CD14-positive monocyte (primary cell): ENCODE measurements around the gene AFF2. TPM values are rescaled to one million over a fixed set of nuclear protein-coding genes. Genes with fewer than 3 reads are reported as not detected.

ENCODE experiments used
- DNase-seq, 3 donors: peaks; one replicate each; pipeline ENCODE4 v3.0.0-alpha.2; 2011 to 2022
- H2AFZ ChIP-seq: 2 replicates; pipeline ENCODE4 v1.6.0; 2012; ENCODE audit warnings: mild to moderate bottlenecking, low read depth, low read length, inconsistent platforms; ENCODE audit not compliant: insufficient read depth, poor library complexity, severe bottlenecking
- H3K27ac ChIP-seq, 2 donors: 1 replicate in 1 of 2; 2 replicates in 1 of 2; pipeline ENCODE4 v1.5.1; 2012 to 2013; ENCODE audit warnings: low read length in 2 of 2, control low read depth in 1 of 2, inconsistent platforms in 1 of 2, low read depth in 1 of 2, mild to moderate bottlenecking in 1 of 2
- H3K27me3 ChIP-seq, 2 donors: one replicate each; pipeline versions ENCODE4 v1.6.0 to v1.6.1; 2011 to 2013; ENCODE audit warnings: low read length in 2 of 2; ENCODE audit not compliant: control insufficient read depth in 2 of 2, insufficient read depth in 2 of 2
- H3K36me3 ChIP-seq, 2 donors: replicated peaks in 1 of 2; 1 replicate in 1 of 2; 2 replicates in 1 of 2; pipeline versions ENCODE4 v1.5.1 to v1.6.1; 2012 to 2013; ENCODE audit warnings: low read length in 2 of 2, control low read depth in 1 of 2, inconsistent platforms in 1 of 2, mild to moderate bottlenecking in 1 of 2; ENCODE audit not compliant: insufficient read depth in 2 of 2, control insufficient read depth in 1 of 2
- H3K4me1 ChIP-seq, 2 donors: 1 replicate in 1 of 2; 2 replicates in 1 of 2; pipeline versions ENCODE4 v1.5.1 to v1.6.1; 2012 to 2013; ENCODE audit warnings: low read length in 2 of 2, control low read depth in 1 of 2, inconsistent platforms in 1 of 2, mild to moderate bottlenecking in 1 of 2, moderate library complexity in 1 of 2; ENCODE audit not compliant: insufficient read depth in 2 of 2, control insufficient read depth in 1 of 2
- H3K4me2 ChIP-seq: replicated peaks from 2 replicates; pipeline ENCODE3; 2012; ENCODE audit warnings: low read length, moderate library complexity, mild to moderate bottlenecking; ENCODE audit not compliant: poor library complexity, severe bottlenecking; ENCODE audit errors: extremely low read depth
- H3K4me3 ChIP-seq, 3 experiments: fragments of 200-600 bp in 1 of 3; sonication (generic) in 1 of 3; replicated peaks in 1 of 3; 1 replicate in 2 of 3; 2 replicates in 1 of 3; pipeline ENCODE4 v1.5.1; 2011 to 2013; ENCODE audit warnings: low read length in 3 of 3, mild to moderate bottlenecking in 3 of 3, control low read depth in 2 of 3, low read depth in 2 of 3, inconsistent platforms in 1 of 3, moderate library complexity in 1 of 3
- H3K79me2 ChIP-seq: 2 replicates; pipeline ENCODE4 v1.6.0; 2012; ENCODE audit warnings: mild to moderate bottlenecking, control low read depth, inconsistent platforms, low read length, moderate library complexity; ENCODE audit not compliant: insufficient read depth
- H3K9ac ChIP-seq: 2 replicates; pipeline ENCODE4 v1.6.0; 2017; ENCODE audit warnings: low read length, mild to moderate bottlenecking; ENCODE audit not compliant: insufficient read depth, poor library complexity, severe bottlenecking
- H3K9me3 ChIP-seq, 2 donors: replicated peaks in 1 of 2; 1 replicate in 1 of 2; 2 replicates in 1 of 2; pipeline versions ENCODE4 v1.5.1 to v1.6.1; 2012 to 2013; ENCODE audit warnings: low read length in 2 of 2, control low read depth in 1 of 2; ENCODE audit not compliant: control insufficient read depth in 1 of 2, insufficient read depth in 1 of 2
- H4K20me1 ChIP-seq: 2 replicates; pipeline ENCODE4 v1.6.0; 2012; ENCODE audit warnings: mild to moderate bottlenecking, low read length, control low read depth, moderate library complexity; ENCODE audit not compliant: insufficient read depth
- H3K27ac Mint-ChIP-seq, 7 donors: one replicate each; pipeline ENCODE4 v1.8.0; 2020; ENCODE audit warnings: mild to moderate bottlenecking in 7 of 7, mixed read lengths in 7 of 7, moderate library complexity in 6 of 7, inconsistent platforms in 2 of 7
- H3K27me3 Mint-ChIP-seq, 3 donors: one replicate each; pipeline ENCODE4 v1.8.0; 2021 to 2022; ENCODE audit warnings: low read depth in 3 of 3, mild to moderate bottlenecking in 3 of 3, mixed read lengths in 3 of 3, moderate library complexity in 3 of 3, inconsistent platforms in 1 of 3
- H3K36me3 Mint-ChIP-seq, 2 donors: one replicate each; pipeline ENCODE4 v1.8.0; 2020; ENCODE audit warnings: mixed read lengths in 2 of 2, inconsistent platforms in 1 of 2, mild to moderate bottlenecking in 1 of 2
- H3K4me1 Mint-ChIP-seq: one replicate; pipeline ENCODE4 v1.8.0; 2020; ENCODE audit warnings: mild to moderate bottlenecking, mixed read lengths
- H3K4me3 Mint-ChIP-seq, 2 donors: one replicate each; pipeline ENCODE4 v1.8.0; 2020; ENCODE audit warnings: mild to moderate bottlenecking in 2 of 2, mixed read lengths in 2 of 2, moderate library complexity in 1 of 2
- H3K9me3 Mint-ChIP-seq, 7 donors: one replicate each; pipeline ENCODE4 v1.8.0; 2020 to 2022; ENCODE audit warnings: mixed read lengths in 7 of 7, mild to moderate bottlenecking in 6 of 7, moderate library complexity in 6 of 7, inconsistent platforms in 2 of 7
- WGBS: methylation state at CpG from one replicate; pipeline ENCODE4 v1.1.5; 2013; ENCODE audit warnings: missing lambda C conversion rate; ENCODE audit not compliant: insufficient coverage; 5-methylcytosine and 5-hydroxymethylcytosine counted together
- intact Hi-C, 2 donors: fragments of 100-400 bp; cut with micrococcal nuclease; formaldehyde crosslinking; loops; one replicate each; pipeline versions ENCODE4 v1.15.0 to v1.15.1; 2023
- polyA plus RNA-seq, 3 donors: library from polyadenylated mRNA; depleted of rRNA in 1 of 3; unstranded in 2 of 3; stranded (reverse) in 1 of 3; fragments of 300-500 nt in 2 of 3; fragments of >200 nt in 1 of 3; fragmentation: Illumina TruSeq in 2 of 3; gene quantifications; 1 replicate in 2 of 3; 2 replicates in 1 of 3; pipeline ENCODE4 v1.2.3, GENCODE V29; 2012 to 2021
- TF ChIP-seq, protein P1 (sequence below): fragments of 200-600 bp; IDR thresholded peaks from one replicate; pipeline ENCODE4 v1.8.0; 2022; ENCODE audit warnings: antibody characterized with exemption, mild to moderate bottlenecking

The AFF2 gene
- polyA plus RNA-seq, 3 donors, result 0.07 to 1.1 (median 0.70) TPM

- H3K36me3 Mint-ChIP-seq, result no peaks in the 10 kb centered on the region
- Histone ChIP-seq H3K4me1 (no peaks in the 10 kb centered on the region), H3K9me3 (no peaks in the 10 kb centered on the region), H3K36me3 (no peaks in the 10 kb centered on the region), H3K27ac (no peak overlapping the region), H4K20me1 (no peaks in the 10 kb centered on the region), H3K4me2 (no peak overlapping the region), H3K27me3 (no peaks in the 10 kb centered on the region), H3K9ac (no peak overlapping the region), H3K4me3 (no peak overlapping the region), H3K79me2 (no peaks in the 10 kb centered on the region), H2AFZ (no peak overlapping the region)
- H3K4me1 Mint-ChIP-seq, result peaks cover 7% of the 10 kb centered on the region
- peaks cover 0 to 4% (median under 1%) of the 10 kb centered on the region in 7 donors for H3K9me3 Mint-ChIP-seq
- H3K27ac Mint-ChIP-seq, result no peak overlapping the region
- no peaks in the 10 kb centered on the region for H3K27me3 Mint-ChIP-seq
- no peak for DNase-seq
- TF ChIP-seq, protein P1, sequence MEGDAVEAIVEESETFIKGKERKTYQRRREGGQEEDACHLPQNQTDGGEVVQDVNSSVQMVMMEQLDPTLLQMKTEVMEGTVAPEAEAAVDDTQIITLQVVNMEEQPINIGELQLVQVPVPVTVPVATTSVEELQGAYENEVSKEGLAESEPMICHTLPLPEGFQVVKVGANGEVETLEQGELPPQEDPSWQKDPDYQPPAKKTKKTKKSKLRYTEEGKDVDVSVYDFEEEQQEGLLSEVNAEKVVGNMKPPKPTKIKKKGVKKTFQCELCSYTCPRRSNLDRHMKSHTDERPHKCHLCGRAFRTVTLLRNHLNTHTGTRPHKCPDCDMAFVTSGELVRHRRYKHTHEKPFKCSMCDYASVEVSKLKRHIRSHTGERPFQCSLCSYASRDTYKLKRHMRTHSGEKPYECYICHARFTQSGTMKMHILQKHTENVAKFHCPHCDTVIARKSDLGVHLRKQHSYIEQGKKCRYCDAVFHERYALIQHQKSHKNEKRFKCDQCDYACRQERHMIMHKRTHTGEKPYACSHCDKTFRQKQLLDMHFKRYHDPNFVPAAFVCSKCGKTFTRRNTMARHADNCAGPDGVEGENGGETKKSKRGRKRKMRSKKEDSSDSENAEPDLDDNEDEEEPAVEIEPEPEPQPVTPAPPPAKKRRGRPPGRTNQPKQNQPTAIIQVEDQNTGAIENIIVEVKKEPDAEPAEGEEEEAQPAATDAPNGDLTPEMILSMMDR, result no peak
- intact Hi-C loops, result no loop called here
- no peak overlapping the region for H3K4me3 Mint-ChIP-seq
- WGBS, result no CpG with 5 or more reads among the region's 2 CpGs
Observed at GRCh38 chrX:148784137-148784536, 283.7 kb downstream of the AFF2 start.

DNA sequence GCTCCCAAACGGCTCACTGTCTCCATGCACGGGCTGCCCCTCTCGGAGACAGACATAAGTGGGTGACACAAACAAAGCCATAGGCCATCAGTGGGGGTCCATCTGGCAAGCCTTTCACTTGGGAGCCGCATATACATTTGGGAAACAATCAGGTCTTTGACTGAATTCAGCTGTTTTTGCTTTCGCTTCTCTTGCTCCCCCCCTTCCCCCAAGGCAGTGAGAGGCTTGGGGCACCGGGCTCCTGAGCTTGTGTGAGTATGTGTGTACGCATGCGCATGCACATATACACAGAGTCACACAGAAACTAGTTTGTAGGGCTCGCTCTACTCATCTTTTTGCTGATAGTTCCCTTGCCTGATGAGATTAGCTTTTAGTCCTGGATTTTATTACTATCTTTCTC, 284.4 kb downstream of the AFF2 start:
- no peak overlapping the region for H3K27ac Mint-ChIP-seq
- Histone ChIP-seq H3K4me1 (no peaks in the 10 kb centered on the region), H3K4me3 (no peak overlapping the region), H3K4me2 (no peak overlapping the region), H4K20me1 (no peaks in the 10 kb centered on the region), H3K27ac (no peak overlapping the region), H3K9ac (no peak overlapping the region), H3K79me2 (no peaks in the 10 kb centered on the region), H2AFZ (no peak overlapping the region), H3K36me3 (no peaks in the 10 kb centered on the region), H3K9me3 (no peaks in the 10 kb centered on the region), H3K27me3 (no peaks in the 10 kb centered on the region)
- H3K27me3 Mint-ChIP-seq, result no peaks in the 10 kb centered on the region
- no peak overlapping the region for H3K4me3 Mint-ChIP-seq
- intact Hi-C loops, result no loop called here
- H3K4me1 Mint-ChIP-seq, result peaks cover 7% of the 10 kb centered on the region
- DNase-seq, result no peak
- TF ChIP-seq, protein P1, result no peak
- WGBS, result no CpG with 5 or more reads among the region's 9 CpGs
- H3K9me3 Mint-ChIP-seq, result peaks cover 0 to 4% (median 0%) of the 10 kb centered on the region in 7 donors
- no peaks in the 10 kb centered on the region for H3K36me3 Mint-ChIP-seq
